Measurements from ENCODE around the gene HOXA7.

DNA sequence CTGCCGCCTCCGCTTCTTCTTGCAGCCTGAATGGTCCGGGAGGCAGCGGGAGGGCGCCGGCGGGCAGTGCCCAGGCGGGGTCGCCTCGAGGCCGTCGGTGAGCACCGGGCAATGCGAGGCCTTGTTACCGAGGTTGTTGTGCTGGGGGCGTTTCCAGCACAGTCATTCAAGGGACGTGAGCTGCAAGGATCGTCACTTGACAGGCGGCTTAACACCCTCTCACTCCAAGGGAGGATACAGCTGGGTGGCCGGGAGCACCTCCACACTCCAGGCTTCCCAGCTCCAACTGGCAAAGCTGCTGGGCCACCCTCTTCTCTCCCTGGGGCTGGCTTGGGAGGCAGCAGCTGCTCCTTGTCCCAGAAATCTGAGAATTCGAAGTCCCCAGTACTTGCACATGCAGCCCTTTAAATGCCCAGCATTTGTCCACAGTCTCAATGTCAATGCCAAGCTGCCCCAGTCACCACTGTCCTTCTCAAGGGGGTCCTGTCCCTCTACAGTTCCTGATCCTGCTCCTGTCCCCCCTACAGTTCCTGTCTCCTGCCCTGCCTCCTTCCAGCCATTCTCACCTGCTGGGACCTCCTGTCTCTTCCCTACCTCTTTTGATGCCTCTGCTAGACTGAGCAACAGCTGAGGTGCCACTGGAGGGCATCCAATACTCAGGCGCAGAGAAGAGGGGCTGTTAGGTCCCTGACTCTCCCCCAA, 33.0 kb upstream of the HOXA7 start:
- TF ChIP-seq, protein P1, sequence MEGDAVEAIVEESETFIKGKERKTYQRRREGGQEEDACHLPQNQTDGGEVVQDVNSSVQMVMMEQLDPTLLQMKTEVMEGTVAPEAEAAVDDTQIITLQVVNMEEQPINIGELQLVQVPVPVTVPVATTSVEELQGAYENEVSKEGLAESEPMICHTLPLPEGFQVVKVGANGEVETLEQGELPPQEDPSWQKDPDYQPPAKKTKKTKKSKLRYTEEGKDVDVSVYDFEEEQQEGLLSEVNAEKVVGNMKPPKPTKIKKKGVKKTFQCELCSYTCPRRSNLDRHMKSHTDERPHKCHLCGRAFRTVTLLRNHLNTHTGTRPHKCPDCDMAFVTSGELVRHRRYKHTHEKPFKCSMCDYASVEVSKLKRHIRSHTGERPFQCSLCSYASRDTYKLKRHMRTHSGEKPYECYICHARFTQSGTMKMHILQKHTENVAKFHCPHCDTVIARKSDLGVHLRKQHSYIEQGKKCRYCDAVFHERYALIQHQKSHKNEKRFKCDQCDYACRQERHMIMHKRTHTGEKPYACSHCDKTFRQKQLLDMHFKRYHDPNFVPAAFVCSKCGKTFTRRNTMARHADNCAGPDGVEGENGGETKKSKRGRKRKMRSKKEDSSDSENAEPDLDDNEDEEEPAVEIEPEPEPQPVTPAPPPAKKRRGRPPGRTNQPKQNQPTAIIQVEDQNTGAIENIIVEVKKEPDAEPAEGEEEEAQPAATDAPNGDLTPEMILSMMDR (IDR thresholded peaks at IDR 0.05; ENCODE audit: low read depth, low read length) = peak; percentile 7
- TF ChIP-seq, protein P2, sequence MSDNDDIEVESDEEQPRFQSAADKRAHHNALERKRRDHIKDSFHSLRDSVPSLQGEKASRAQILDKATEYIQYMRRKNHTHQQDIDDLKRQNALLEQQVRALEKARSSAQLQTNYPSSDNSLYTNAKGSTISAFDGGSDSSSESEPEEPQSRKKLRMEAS (IDR thresholded peaks at IDR 0.05; ENCODE audit: low read depth, low read length) = no peak

Data from NB4 (cell line).